NCI-H128 (cell line): ENCODE measurements around the gene HTR3B.
"Not testable (repeated sequence)": the region's sequence is repeated elsewhere in the genome, so short reads cannot be mapped to it uniquely, and the experiment has no call there.

Experiments used
- DNase-seq: peaks from one replicate; lab custom pipeline; 2025; ENCODE audit not compliant: unreplicated experiment; lab: John Stamatoyannopoulos, UW

HTR3B gene

GRCh38 chr11:113904379-113905101 lies at the start of gene HTR3B:
Gene HTR3B, plus strand, starts transcription at chr11:113904796. Its CDS starts 138 bp downstream, at chr11:113904934.
- no peak for DNase-seq

DNA sequence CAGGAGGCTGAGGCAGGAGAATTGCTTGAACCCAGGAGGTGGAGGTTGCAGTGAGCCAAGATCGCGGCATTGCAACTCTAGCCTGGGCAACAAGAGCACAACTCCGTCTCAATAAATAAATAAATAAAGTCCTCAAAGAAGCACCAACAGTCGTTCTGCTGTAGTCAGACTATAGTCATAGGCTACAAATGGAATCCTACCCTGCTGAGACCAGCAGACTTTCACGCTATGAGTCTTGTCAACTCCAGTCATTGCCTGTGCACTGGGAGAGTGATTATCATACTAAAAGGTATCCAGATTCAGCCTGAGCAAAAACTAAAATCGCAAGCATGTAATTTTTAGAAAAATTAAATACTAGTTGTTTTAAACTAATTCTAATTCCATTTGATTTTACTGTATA lies 48.8 kb upstream of the HTR3B start:
- DNase-seq = no peak

- no peak for DNase-seq
Measured at GRCh38 chr11:113856966-113857759, 47.4 kb upstream of the HTR3B start.

DNA sequence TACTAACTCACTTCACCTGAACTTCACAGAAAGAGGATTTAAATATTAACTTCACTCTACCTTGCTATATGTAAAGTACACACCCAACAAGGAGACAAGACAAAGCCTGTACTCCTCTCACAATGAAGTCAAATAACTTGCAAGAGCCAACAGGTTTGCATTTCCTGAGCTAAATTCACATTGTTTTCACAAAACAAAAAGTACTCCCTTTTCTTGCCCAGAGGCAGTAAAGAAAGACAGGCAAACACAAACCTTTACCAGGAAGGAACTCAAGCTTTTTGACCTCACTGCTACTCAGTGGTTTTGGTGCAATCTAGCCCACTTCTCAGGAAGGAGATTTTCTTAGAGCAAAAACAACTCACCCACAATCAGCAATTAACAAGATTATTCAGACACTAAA lies 44.9 kb upstream of the HTR3B start:
- no peak for DNase-seq

- DNase-seq = no peak
Measured at GRCh38 chr11:113862435-113862834, 42.2 kb upstream of the HTR3B start.

DNA sequence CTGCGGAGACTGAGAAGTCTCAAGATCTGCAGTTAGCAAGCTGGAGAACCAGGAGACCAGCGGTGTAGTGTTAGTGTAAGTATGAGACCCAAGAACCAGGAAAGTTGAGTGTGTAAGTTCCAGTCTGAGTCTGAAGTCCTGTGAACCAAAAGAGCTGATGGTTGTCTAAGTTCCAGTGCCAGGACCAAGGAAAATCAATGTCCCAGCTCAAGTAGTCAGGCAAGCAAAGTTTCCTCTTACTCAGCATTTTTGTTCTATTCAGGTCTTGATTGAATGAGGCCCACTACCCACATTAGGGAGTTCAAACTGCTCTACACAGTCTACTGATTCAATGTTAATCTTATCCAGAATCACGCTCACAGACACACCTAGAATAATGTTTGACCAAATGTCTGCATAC lies 40.2 kb upstream of the HTR3B start:
- no peak for DNase-seq

DNA sequence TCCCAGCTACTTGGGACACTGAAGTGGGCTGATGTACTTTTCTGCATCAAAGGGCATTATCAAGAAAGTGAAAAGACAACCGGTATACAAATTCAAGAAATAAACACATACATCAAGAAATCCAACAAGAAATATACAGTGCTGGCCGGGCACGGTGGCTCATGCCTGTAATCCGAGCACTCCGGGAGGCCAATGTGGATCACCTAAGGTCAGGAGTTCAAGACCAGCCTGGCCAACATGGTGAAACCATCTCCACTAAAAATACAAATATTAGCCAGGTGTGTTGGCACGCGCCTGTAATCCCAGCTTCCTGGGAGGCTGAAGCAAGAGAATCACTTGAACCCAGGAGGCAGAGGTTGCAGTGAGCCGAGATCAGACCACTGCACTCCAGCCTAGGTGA lies 38.7 kb upstream of the HTR3B start:
- DNase-seq = no peak

- no peak for DNase-seq
Measured at GRCh38 chr11:113867843-113868503, 36.6 kb upstream of the HTR3B start.

DNA sequence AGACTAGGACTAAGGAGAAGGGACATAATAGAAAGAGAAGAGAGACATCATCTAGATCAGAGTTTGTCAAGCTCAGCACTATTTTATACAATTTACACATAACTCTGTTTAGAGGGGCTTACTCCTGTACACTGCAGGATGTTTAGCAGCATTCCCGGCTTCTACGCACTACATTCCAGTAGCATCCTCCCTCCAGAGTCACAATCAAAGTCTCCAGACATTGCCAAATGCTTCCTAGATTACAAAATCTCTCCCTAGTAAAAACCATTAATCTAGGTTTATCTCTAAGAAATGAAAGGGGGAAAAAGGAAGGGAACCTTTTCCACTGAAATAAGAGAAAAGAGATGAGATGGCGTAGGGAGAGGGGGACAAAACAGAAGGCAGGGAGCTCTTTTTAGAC lies 33.3 kb upstream of the HTR3B start:
- no peak for DNase-seq

DNA sequence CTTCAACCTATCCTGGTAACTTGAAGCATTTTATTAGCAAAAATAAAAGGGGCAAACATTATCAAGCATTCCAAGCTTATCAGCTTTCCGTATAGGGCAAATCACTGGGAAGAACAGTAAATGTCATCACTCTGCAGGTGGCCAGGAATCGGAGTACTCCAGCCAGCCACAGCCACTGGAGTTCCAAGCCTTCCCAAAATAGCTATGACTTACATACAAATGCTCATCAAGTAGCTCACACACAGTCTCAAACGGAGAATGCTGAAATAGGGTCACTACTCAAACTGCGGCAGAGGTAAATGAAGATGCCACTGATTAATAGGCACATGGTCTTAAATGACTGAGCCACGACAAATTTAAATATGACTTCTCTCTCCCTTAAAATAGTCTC lies 31.4 kb upstream of the HTR3B start:
- DNase-seq = no peak

GRCh38 chr11:113874096-113874495 lies 30.5 kb upstream of the HTR3B start:
- no peak for DNase-seq

GRCh38 chr11:113874581-113875233 lies 29.9 kb upstream of the HTR3B start:
- DNase-seq = no peak

DNA sequence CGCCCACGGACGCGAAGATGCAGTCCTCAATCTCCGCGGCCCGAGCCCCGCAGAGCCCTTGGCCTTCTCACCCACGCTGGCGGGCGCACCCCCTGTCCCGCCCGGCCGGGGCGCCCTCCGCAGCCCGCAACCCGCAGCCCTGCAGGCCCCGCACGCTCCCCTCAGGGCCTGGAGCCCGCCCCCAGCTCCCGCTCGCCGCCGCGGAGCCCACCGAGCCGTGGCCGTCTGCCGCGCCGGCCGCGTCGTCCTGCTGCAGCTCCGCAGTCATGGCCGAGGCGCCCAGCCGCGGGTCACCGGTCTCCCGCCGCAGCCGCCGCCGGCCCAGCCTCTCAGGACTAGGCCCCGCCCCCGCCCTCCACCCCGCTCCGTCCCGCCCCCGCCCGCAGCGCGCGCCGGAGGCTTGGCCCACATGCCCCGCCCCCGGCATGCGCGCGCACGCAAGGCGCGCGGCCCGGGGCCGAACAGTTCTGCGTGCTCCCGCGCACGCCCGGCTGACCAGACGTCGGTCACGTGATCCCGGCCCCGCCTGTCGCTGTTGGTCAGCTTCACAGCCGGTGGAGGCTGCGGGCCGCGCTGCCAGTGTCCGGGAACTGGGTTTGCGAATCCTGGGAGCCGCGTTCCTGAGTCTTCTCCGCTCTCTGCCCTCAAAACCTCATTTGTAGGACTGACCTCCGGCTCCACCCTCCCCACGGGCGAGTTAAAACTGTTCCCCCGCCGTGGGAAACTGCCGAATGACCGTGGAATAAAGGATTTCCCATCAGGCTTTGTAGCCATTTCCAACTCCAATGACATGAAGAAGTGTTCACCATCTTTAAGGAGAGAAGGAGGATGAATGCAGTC lies 29.1 kb upstream of the HTR3B start, which contains the start of gene USP28:
TSS of gene USP28 (minus strand) at position 339 of the 840 bp plus-strand sequence. CDS start at position 268, 71 bp downstream.
- peak; percentile 89 for DNase-seq

DNA sequence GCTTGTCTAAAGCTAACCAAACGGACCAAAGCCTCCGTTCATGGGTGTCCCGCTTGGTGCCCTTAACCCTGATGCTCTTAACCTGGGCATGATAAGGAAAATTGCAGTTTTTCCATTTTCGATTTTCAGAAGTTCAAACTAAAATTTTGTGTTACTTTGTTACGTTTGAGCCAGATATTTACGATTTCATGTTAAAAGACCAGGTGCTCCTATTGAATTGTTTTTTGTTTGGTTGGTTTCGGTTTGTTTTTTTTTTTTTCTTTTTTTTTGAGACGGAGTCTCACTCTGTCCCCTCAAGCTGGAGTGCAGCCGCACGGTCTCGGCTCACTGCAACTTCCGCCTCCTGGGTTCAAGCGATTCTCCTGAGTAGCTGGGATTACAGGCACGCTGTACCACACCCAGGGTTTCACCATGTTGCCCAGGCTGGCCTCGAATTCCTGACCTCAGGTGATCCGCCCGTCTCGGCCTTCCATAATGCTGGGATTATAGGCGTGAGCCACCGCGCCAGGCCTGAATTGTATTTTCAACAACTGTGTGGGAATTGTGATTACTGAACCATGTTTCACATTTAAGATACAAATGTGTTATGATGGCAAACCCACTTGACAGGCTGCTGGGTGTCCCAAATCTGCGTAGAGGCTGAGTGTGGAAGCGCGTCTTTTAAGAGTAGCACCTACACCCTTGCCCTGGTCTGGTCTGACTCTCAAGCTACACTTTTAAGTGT lies 28.4 kb upstream of the HTR3B start:
- DNase-seq = no peak

GRCh38 chr11:113876798-113877669 lies 27.6 kb upstream of the HTR3B start:
- no peak for DNase-seq

DNA sequence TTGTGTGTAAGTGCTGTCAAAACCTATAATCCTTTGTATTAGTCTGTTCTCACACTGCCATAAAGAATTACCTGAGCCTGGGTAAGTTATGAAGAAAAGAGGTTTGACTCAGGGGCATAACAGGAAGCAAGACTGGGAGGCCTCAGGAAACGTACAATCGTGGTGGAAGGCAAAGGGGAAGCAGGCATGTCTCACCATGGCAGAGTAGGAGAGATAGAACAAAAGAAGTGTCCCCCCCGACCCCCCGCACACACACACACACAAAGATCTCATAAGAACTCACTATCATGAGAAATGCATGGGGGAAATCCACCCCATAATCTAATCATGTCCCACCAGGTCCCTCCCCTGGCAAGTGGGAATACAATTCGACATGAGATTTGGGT lies 26.9 kb upstream of the HTR3B start:
- DNase-seq = no peak

GRCh38 chr11:113879446-113879845 lies 25.1 kb upstream of the HTR3B start:
- not testable (repeated sequence) for DNase-seq

GRCh38 chr11:113880971-113881370 lies 23.6 kb upstream of the HTR3B start:
- no peak for DNase-seq

DNA sequence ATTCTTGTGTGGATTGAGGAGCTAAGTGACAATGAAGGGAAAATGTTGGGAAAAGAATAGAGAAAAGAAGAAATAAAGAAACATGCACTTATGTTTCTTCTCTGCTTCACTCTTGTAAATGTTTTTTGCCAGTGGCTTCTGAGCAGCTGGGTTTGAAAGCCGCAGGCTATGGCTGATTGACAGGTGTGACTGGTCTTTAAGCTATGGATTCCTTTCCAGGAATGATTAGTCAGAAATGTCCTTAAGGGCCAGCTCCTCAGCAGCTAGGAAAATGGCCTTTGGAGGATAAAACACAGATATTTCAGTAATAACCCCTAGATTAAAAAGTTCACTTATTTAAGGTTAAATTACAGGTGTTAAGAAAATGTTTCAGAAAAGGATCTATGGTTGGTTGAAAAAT lies 22.7 kb upstream of the HTR3B start:
- no peak for DNase-seq
